GM18909 (cell line): Measurements from ENCODE around the gene KCNK18.
A peak's percentile ranks its signal among the peaks of the same experiment; 100 is the strongest.

Experiments
- ATAC-seq: cut with Tn5 transposase; IDR thresholded peaks from one replicate; pipeline ENCODE4 v1.9.1; 2021; ENCODE audit warnings: mild to moderate bottlenecking; ENCODE audit not compliant: unreplicated experiment, poor library complexity

KCNK18 gene

DNA sequence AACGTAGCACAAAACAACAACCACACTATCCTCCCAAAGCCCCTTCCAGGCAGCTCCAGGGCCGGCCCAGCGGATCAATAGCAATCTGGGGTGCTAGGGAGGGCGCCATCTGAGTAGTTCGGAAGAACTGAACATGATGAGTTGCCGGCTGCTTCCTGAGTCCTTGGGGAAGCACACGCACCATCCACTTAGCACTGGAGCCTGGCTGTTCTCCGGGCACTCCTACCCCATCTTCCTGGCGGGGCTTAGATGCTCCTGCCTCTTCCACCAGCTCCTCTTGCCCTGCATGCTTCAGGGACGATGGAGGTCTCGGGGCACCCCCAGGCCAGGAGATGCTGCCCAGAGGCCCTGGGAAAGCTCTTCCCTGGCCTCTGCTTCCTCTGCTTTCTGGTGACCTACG lies at the start of gene KCNK18:
TSS of gene KCNK18 (plus strand) at position 301 of the 400 bp plus-strand sequence. CDS start at position 301, 0 bp downstream.
- no peak for ATAC-seq

DNA sequence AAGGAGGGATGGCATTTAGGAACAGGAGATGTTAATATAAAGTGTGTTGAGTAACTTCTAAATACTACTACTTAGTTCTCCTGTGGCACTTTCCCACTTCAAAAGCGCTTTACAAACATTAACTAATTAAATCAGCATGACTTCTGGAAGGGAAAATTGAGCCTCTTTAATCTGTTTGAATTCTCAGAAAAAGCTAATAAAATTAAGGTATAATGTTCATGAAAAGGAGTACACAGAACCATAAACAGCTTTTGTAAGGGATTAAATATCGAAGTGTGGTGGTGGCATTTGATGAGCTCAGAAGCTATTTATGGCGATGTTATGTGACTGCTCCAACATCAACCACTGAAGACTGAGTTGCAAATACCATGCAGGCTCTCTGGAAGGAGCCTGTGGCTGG lies 49.0 kb upstream of the KCNK18 start:
- ATAC-seq = no peak

DNA sequence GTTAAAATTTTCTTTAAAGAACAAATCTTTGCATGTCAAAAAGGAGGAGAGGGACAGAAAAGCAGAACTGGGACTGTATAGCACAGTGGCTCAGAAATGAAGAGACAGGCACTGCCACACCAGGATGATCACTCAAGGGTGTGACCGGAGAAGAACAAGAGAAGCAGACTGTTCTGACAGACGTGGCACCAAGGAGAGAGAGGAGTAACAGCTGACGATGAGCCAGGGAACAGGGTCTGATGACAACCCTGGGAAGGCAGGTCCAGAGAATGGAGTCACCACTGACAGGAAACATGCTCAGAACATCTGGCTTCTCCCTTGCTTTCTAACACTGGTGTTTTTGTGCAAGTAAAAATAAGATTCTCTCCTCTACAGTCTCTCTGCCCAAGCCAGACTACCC lies 44.6 kb upstream of the KCNK18 start:
- no peak for ATAC-seq

DNA sequence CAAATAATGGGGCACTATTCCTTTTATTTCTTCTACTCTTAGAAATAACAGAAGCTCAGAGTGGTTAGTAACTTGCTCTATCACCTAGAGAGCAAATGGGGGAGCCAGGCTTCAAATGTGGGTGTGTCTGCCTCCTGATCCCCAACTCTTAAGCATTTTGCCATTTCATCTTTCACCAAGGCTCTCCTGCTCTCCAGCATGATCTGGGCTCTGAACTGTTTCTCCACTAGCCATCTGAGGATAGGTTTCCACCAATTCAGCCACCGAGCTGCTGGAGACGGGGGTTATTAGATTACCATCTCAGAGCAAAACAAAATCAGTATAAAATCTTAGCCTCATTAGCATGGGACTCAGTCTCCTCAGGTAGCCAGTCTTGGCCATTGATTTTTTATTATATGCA lies 39.0 kb upstream of the KCNK18 start:
- no peak for ATAC-seq

DNA sequence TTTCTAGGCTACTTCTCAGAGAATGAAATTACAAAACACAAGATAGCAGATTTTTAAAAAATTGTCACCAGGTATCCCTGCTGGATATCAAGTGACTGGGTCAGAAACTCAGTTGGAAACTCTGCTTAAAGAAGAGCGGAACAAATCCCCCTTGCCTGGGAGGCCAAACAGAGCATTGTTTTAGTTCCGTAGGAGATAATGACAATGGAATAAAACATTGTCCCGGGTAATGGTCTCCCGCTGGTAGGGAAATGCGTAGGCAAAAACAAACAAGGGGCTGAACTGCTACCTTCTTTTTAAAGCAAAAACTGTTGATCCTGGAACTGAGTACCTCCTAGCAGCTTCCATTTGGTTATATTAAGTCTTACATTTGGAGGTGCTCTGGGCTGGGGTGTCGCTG lies 37.9 kb upstream of the KCNK18 start:
- ATAC-seq = no peak

DNA sequence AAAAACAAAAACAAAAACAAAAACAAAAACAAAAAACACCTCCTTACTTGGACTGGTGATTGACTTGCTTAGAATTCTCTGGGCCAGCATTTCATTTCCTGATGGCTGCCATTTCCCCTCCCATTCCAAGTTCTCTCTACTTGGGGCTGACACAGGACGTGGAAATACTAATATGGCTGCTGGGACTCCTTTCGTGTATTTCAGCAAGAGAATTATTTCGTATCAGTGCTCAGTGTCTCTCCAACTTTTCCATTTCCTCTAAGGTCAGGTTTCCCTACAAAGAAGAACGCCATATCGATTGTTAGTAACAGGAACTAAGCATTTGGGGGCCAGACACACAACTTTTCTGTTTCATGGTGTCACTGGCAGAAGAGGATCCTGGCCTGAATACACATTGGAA lies 36.7 kb upstream of the KCNK18 start:
- no peak for ATAC-seq

DNA sequence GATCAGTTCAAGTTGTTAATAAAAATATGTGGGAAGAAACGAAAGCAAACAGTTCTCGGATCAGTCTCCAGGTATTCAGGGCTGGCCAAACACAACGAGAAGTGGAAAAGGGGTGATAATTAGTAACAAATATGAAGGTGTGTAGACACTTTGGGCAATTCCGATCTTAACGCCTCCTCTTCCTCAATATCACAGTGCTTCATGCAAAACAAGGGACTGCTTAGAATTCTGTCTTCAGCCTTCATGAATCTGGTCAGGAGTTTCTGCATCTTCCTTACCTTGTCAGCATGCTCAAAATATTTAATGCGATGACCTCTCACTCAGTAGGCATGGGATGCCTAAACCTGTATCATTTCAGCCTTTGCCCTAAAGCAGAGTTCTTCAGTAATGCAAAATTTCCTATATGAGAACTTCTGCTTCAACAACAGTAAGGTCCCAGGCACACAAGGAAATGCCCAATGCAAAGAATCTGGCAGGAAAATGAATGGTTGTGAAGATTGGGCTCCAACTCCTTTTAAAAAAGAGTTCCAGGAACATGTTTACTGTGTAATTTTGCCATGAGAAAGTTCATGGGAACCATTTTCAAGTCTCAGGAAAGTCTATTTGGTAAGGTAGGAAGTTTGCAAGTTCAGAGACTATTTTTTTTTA lies 35.8 kb upstream of the KCNK18 start:
- no peak for ATAC-seq

DNA sequence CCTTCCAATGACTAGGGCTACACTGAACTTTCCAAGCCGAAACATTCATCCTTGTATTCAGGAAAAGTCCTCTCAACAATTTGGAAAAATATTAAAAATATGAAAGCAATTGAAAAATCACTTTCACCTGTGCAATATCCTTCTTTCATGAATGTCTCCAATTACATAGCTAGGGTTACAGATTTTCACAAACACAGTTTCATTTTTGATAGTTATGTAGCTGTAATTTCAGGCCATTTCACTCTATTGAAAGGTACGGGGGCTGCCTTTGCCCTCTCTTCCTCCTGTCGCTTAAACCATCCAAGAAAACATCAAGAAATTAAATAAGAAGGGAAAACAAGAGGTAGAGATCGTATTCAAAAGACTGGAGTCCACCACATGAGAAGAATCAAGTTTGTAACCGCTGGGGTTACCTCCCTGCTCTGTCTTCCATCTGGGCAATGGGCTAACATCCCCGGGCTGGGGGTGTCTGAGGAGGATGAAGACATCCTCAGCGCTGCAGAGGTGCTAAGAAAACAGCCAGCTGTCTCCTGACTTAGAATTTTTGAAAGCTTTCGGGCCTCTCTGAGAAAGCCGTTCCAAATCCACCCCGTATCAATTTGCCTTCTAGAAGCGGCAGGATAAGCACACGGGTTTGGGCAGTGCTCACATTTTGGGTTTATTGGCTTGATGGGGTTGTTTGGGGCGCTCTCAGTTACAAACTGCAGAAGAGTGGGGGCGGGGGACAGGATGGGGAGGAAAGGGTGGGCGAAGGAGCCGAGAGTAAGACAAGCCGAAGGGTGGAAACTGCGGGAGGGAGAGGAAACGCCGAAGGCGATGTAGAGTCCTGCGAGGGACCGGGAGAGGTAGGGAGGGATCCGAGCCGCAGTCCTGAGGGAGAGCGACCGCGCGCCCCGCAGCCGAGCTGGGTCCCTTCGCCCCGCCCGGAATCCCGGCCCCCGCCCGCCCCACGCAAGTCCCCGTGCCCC lies 34.9 kb upstream of the KCNK18 start:
- ATAC-seq = no peak

DNA sequence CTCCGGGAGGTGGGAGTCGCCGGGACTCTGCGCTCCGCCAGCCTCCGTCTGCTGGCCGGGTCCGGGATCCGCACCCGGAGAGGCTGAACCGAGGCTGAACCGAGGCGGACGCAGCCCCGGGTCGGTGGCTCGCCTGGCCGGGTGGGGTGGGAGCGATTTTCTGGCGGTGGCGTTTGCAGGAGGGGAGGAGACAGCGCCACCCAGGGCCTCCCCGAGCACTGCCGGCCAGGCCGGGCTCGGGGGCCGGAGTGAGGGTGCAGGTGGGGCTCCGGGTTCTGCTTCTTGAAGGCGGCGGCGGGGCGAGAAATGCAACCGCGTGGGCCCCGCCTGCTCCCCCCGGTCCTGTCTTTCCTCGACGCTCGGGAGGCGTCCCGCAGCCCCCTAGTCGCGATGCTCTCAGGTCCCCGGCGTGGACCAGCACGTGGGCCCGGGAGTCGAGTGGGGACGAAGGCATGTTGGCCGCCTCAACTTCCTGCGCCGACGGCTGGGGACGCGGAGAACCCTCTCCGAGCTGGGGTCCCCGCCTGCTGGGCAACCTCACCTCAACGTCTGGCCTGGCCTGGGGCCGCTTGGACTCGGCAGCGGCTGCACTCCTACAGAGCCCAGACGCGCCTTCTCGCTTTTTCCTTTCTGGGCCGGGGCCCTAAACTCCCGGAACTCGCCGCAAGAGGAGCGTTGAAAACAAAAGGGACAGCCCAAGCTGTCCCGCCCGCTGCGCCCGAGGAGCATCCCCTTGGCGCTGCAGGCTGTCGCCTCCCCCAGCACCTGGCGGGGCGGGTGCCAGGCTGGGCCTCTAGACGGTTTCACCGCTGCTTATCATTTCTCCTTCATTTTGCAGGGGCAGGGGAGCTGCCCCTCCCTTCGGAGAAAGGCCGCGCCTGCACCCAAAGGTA lies 34.0 kb upstream of the KCNK18 start:
- no peak for ATAC-seq

DNA sequence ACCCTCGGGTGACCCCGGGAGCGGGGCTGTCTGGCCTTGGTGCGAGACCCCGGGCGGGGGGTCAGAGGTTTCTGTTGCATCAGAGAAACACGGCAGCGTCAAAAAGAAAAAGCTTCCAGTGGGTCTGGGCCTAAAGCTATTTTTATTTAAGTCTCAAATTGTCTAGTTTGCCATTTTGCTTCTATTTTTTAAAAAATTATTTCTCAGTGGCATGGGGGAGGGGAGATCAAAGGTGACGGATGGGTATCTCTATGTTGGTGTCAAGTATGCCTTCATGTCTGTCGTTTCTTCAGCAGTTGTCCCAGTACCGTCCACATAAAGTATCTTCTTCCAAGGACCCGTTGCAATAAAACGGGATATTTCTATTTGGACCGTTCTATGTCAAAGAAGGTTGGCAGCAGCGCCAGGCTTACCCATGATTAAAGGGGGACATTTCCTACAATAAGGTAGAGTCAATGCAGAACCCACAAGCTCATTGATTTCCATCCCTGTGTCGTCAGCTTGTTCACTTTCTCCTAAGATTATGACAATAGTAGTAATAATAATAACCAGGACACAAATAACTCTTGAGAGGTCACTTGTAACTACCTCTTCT lies 33.2 kb upstream of the KCNK18 start:
- ATAC-seq = no peak

DNA sequence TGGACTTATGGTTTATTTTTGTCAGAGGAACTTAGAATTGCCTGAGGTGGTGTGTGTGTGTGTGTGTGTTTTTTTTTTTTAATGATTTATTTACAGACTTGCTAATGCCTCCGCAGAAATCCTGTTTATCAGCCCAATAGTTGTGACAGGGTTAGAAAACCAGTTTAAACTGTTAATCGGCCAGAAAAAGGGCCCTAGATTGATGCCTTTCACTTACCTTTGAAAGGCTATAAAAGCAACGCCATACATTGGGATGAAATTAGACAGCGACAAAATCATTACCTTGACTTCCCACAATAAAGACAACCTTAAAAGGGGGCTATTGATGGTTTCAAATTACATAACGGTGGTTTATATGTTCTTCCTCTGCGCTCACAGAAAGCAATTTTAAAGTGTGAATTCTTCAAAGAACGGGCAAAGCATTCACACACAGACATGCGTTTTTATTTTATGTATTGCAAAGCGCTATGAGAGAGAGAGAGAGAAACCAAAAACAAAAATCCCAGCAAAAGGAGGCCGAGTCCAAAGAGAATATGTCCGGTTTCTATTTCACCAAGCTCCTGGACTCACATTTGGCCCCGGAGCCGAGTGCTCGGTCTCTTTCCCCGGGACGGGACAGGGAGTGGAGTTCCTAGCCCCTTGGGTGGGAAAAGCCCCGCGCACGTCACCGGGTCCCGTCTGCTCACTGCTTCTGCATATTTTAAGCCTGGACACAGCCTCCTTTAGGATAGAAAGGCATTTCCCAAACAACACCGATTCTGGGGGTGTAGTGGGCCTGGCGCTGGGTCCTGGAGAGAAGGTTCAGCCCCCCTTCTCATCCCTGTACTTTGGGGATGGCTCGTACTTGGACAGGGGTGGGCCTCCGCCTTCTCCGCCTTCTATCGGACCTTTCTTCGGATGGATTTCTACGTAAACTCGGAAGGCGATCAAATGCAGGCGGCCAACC lies 32.4 kb upstream of the KCNK18 start:
- ATAC-seq = no peak

DNA sequence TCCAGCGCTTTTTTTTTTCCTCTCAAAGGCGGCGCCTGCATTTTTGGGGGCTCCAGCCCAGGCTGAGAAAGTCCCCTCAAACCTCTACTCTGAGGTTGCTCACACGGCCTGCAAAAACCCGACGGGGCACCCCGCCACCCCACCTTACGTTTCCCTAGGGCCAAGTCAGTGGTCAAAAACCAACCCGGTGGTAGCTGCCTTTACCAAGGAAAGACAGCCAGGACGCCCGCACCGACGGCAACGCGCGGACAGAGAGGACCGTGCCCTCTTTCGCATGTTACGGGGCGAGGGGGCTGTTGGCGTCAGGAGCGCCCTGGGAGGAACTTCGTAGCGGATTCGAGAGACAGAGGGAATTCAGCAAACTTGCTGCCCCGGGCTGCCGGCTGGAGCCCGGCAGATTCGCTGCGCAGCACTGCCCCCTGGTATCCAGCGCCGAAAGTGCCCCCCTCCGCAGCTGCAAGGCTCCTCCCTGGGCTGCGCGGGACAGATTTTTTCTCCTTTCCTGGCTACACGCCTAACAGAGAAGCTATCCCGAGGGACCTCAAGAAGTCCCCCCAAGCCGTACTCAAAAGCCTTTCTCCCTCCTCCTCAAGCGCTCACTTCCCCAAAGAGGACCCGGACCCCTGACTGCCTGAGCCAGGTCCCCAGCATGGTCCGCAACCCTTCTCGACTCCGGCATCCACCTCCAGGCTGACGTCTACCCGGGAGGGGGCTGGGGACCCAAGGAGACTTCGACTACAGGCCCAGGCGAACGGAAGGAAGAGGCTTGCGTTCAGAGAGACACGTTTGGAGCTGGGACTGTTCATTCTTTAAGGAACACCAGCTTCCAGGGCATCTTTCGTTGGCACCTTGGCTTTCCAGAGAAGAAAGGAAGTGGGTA lies 31.5 kb upstream of the KCNK18 start:
- ATAC-seq = no peak

DNA sequence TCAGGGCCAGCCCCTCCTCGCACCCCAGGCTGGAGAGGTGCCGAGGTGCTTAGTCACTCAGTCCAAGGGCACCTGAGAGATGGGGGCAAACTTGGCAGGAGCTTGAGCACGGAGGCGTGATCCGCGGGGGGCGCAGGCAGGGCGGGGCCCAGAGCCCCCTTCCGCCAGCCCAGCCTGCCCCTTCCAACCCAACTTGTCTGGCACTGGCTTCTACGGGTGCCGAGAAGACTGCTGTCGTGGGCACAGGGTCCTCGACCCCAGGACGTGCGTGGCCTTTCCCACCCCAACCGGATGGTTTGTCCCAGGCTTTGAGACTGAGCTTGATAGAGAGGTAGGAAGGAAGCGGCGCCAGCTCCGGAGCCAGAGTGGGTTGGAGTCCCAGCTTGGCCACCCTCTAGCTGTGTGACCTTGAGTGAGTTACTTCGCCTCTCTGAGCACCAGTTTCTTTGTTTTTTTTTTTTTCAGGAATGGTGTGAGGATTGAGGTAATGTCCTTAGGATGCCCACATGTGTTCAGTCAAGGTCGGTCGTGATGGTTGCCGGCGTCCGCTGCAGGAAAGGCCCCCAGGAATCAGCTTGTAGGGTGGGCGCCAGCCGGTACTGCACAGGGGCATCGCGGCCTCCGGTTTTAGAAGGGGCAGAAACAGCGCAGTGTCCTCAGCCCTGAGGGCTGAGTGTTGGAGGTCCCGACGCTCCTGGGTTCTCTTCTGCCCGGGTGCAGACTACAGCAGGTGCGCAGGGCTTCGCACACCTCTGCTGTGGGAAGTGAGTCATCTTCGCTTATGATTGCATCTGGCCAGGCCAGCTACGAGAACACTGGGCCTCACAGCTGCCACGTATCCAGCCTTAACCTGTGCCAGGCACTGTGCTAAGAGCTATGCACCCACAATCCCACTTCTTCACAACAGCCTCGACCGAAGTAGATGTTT lies 30.6 kb upstream of the KCNK18 start:
- no peak for ATAC-seq

DNA sequence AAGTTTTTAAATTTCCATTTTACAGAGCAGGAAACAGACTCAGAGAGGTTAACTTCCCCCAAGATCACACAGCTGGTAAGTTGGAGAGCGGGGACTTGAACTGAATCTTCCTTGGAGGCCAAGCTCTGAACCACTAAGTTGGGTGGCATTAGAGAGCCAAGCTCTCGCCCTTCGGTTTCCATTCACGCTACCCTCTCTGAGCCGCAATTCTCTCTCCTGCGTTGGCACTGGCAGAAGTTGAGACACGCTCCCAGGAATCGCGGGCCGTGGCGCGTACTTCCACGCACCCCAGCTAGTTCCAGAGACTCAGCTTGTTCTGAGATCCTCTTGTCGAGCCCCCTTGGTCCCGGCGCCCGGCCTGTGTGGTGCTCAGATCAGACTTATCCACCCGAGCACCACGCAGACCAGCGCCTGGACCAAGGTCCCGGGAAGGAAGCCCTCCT lies 29.9 kb upstream of the KCNK18 start:
- no peak for ATAC-seq

DNA sequence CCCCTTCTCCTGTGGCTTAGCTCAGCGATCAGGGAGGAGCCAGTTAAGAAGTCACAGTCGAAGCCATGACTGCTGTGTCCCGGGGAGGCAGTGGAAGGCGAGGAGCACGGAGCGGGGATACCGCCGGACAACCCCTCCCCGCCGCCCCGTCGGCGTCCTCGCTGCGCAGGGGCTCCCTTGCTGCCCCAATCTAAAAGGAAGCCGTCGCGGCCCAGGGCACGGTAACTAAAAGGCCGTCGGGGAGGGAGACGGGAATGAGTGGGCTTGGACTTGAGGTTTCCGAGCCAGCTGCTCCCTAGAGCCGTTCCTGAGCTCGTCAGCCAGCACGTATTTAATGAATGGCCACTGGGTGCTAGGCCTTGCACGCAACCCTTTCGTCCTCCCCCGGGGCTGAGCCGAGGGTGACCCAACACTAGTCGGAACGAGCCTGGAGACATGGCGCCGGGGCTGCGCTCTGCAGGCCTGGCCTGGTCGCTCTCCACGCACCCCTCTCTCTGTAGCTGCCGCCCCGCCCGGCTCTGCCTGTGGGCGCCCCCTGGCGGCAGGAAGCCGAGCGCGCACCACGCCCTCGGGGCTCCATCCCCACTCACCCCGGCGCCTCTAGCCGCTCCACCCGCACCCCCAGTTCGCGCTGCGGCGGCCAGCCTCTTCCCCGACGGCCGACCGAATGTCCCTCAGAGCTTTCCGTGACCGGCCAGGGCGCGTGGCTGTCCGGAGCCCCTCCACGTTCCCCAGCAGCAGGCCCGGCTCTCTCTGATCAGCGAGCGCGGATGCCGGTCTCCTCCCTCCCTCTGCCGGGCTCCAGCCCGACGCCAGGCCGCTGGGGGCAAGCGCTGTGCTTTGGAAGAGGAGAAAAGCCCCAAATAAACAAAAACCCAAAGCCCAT lies 29.3 kb upstream of the KCNK18 start:
- ATAC-seq = peak; percentile 93

DNA sequence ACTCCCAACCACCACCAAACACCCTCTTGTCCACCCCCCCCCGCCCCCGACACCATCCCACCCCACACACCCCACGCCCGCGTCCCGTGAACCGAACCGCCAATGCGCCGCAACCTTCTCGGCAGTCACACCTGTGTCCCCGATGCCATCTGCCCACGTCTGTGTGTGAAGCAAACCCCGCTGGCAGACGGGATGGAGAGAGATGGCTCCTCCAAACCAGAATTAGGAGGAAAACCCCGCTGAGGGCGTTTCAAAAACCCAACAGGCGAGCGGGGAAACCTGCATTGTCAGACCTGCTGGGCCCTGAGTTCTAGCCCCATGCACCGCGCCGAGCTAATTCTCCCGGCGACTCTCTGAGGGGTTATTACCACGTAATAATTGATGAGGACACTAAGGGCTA lies 28.6 kb upstream of the KCNK18 start:
- no peak for ATAC-seq
